Stomach (tissue), 9 donors: ENCODE results near the gene MAGOHB. TPM values are rescaled to one million over a fixed set of nuclear protein-coding genes. Genes with fewer than 3 reads are reported as not detected.

ENCODE experiments used
- DNase-seq, 2 donors: peaks; one replicate each; pipeline versions ENCODE4 v3.0.0 to v3.0.0-alpha.2; 2013 to 2019
- H3K27ac ChIP-seq, 5 donors: fragments of 200-600 bp in 4 of 5; sonication (generic) in 4 of 5; one replicate each; pipeline ENCODE4 v1.5.1; 2013 to 2019; ENCODE audit warnings: mild to moderate bottlenecking in 1 of 5, moderate library complexity in 1 of 5
- H3K27me3 ChIP-seq, 3 donors: fragments of 200-600 bp; sonication (generic); one replicate each; pipeline ENCODE4 v1.5.1; 2017 to 2019; ENCODE audit warnings: mixed run types in 1 of 3
- H3K36me3 ChIP-seq, 4 donors: fragments of 200-600 bp; sonication (generic); 1 replicate in 3 of 4; 2 replicates in 1 of 4; pipeline ENCODE4 v1.5.1; 2016 to 2019
- H3K4me1 ChIP-seq, 4 donors: fragments of 200-600 bp; sonication (generic); one replicate each; pipeline ENCODE4 v1.5.1; 2016 to 2019
- H3K4me3 ChIP-seq, 4 donors: fragments of 200-600 bp; sonication (generic) in 3 of 4; one replicate each; pipeline ENCODE4 v1.5.1; 2016 to 2019; ENCODE audit warnings: mild to moderate bottlenecking in 1 of 4
- H3K9me3 ChIP-seq, 4 donors: fragments of 200-600 bp; sonication (generic); one replicate each; pipeline ENCODE4 v1.5.1; 2016 to 2019
- CTCF ChIP-seq, 7 experiments: fragments of 450-650 bp in 4 of 7; fragments of 200-600 bp in 3 of 7; sonication (generic) in 3 of 7; IDR thresholded peaks; one replicate each; pipeline ENCODE4 v1.5.1; 2016 to 2019; ENCODE audit warnings: antibody characterized with exemption in 7 of 7, control low read depth in 2 of 7, mild to moderate bottlenecking in 1 of 7
- EP300 ChIP-seq: sonication (generic); formaldehyde crosslinking; IDR thresholded peaks from one replicate; pipeline ENCODE4 v1.6.1; 2017; ENCODE audit warnings: antibody characterized with exemption
- POLR2A ChIP-seq, 4 donors: fragments of 450-650 bp; IDR thresholded peaks; one replicate each; pipeline ENCODE4 v1.6.1; 2016; ENCODE audit warnings: antibody characterized with exemption in 4 of 4, control low read depth in 2 of 4, mild to moderate bottlenecking in 1 of 4, moderate library complexity in 1 of 4
- POLR2AphosphoS5 ChIP-seq, 3 donors: sonication (generic); formaldehyde crosslinking; IDR thresholded peaks; one replicate each; pipeline ENCODE4 v1.6.1; 2016; ENCODE audit warnings: antibody characterized with exemption in 3 of 3
- WGBS, 5 donors: extraction: QIAGEN DNeasy Blood & Tissue Kit in 3 of 5; methylation state at CpG; one replicate each; pipeline versions ENCODE4 v1.1.5 to v1.1.7; 2013 to 2018; 5-methylcytosine and 5-hydroxymethylcytosine counted together
- intact Hi-C: fragments of 100-400 bp; cut with DNase I; formaldehyde crosslinking; loops from one replicate; pipeline ENCODE4 v1.15.1; 2023; ENCODE audit warnings: low total_unique reads
- polyA plus RNA-seq, 3 donors: library from polyadenylated mRNA; stranded (reverse); fragments of 200-250 nt; gene quantifications; one replicate each; pipeline ENCODE4 v1.2.3, GENCODE V29; 2013
- total RNA-seq, 5 donors: library from RNA; depleted of rRNA; stranded (reverse); fragments of >200 nt; gene quantifications; one replicate each; pipeline versions ENCODE4 v1.1.0 to v1.2.3, GENCODE V29; 2014 to 2016
- donor health status: healthy with polysubstance abuse.
- donor health status: Bipolar disorder and iron deficiency.
- donor health status: healthy.

Gene MAGOHB
- total and polyA plus RNA-seq, 8 donors = 0.58 to 33.2 (median 20.9) TPM

- Histone ChIP-seq H3K27me3 (no peaks in the 10 kb centered on the region), H3K4me3 (no peak overlapping the region), H3K36me3 (peaks cover 0 to 11% (median 0%) of the 10 kb centered on the region in 4 donors), H3K27ac (no peak overlapping the region), H3K9me3 (no peaks in the 10 kb centered on the region), H3K4me1 (no peaks in the 10 kb centered on the region)
- no peak for DNase-seq
- intact Hi-C loops = no loop called here
- TF ChIP-seq CTCF (IDR thresholded peaks at IDR 0.05) (no peak), POLR2AphosphoS5 (IDR thresholded peaks at IDR 0.05) (no peak), POLR2A (IDR thresholded peaks at IDR 0.05) (no peak), EP300 (no peak)
Measured at GRCh38 chr12:10623131-10623530, 9.7 kb upstream of the MAGOHB start.

- WGBS, 5 donors = 81 to 92% (median 82%) methylated on average over 1 of the region's 1 CpG
- Histone ChIP-seq H3K27ac (no peak overlapping the region), H3K4me1 (peaks cover 0 to 7% (median 0%) of the 10 kb centered on the region in 4 donors), H3K9me3 (no peaks in the 10 kb centered on the region), H3K4me3 (no peak overlapping the region), H3K27me3 (no peaks in the 10 kb centered on the region), H3K36me3 (peaks cover 0 to 11% (median 0%) of the 10 kb centered on the region in 4 donors)
- intact Hi-C loops = no loop called here
- TF ChIP-seq POLR2AphosphoS5 (IDR thresholded peaks at IDR 0.05) = no peak
- no peak for TF ChIP-seq CTCF (IDR thresholded peaks at IDR 0.05)
- no peak for TF ChIP-seq POLR2A (IDR thresholded peaks at IDR 0.05)
- no peak for TF ChIP-seq EP300
- no peak for DNase-seq
Measured at GRCh38 chr12:10621278-10621677, 7.9 kb upstream of the MAGOHB start.

GRCh38 chr12:10620078-10620779 lies 6.8 kb upstream of the MAGOHB start:
- Histone ChIP-seq H3K9me3 (no peaks in the 10 kb centered on the region), H3K4me3 (no peak overlapping the region), H3K27me3 (no peaks in the 10 kb centered on the region), H3K4me1 (peaks cover 0 to 14% (median 0%) of the 10 kb centered on the region in 4 donors), H3K27ac (no peak overlapping the region), H3K36me3 (peaks cover 0 to 11% (median 0%) of the 10 kb centered on the region in 4 donors)
- TF ChIP-seq EP300 = no peak
- TF ChIP-seq POLR2AphosphoS5 (IDR thresholded peaks at IDR 0.05) = no peak
- TF ChIP-seq CTCF (IDR thresholded peaks at IDR 0.05) = no peak
- TF ChIP-seq POLR2A (IDR thresholded peaks at IDR 0.05) = no peak
- WGBS, 5 donors = 78 to 85% (median 80%) methylated on average over 10 of the region's 10 CpGs
- intact Hi-C loops = no loop called here
- no peak for DNase-seq

- no peak overlapping the region for H3K27ac ChIP-seq
- H3K36me3 ChIP-seq = peaks cover 0 to 11% (median 0%) of the 10 kb centered on the region in 4 donors
- TF ChIP-seq POLR2A (IDR thresholded peaks at IDR 0.05) (no peak), EP300 (no peak), CTCF (IDR thresholded peaks at IDR 0.05) (no peak), POLR2AphosphoS5 (IDR thresholded peaks at IDR 0.05) (no peak)
- H3K27me3 ChIP-seq = no peaks in the 10 kb centered on the region
- H3K9me3 ChIP-seq = no peaks in the 10 kb centered on the region
- DNase-seq = no peak
- H3K4me3 ChIP-seq = no peak overlapping the region
- intact Hi-C loops = loop anchor here (10.0 kb wide), 1 partner anchor 136 kb away; no protein-coding TSS in a partner anchor
- 83 to 88% (median 85%) methylated on average over 5 of the region's 5 CpGs for WGBS, 5 donors
- peaks cover 0 to 20% (median 4%) of the 10 kb centered on the region in 4 donors for H3K4me1 ChIP-seq
Measured at GRCh38 chr12:10618338-10618987, 5.1 kb upstream of the MAGOHB start.
